ENCODE results near the gene NELFCD.

The NELFCD gene

DNA sequence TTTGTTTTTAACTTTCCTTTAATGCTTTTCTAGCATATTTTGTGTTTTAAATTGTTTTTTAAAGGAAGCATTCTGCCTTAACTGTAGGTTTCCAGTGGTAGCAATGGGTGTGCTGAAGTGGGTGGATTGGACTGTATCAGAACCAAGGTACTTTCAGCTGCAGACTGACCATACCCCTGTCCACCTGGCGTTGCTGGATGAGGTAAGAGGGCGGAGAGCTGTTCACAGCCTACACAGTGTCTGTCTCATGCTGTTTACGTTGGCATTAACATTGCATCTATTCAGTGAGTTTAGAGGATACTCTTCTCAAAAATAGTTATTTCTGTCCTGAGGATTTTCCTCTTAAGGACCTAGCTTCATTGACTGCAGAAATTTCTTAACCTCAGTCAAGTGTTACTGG is 11.9 kb downstream of the NELFCD start:
- Histone ChIP-seq H4K20me1 (ENCODE audit: insufficient read depth, low read length) (no peaks in the 10 kb centered on the region), H2AFZ (ENCODE audit: low read length) (no peak overlapping the region), H3K4me1 (ENCODE audit: low read length) (peaks cover 28% of the 10 kb centered on the region), H3K27me3 (replicated peaks; ENCODE audit: insufficient read depth, low read length) (no peaks in the 10 kb centered on the region), H3F3A (ENCODE audit: insufficient read depth, low read length) (peaks cover 19% of the 10 kb centered on the region), H3K4me2 (ENCODE audit: low read depth, low read length) (peak overlapping the region; percentile 33; the same call in 1 of the 2 replicates), H3K79me2 (ENCODE audit: low read length) (peaks cover 20% of the 10 kb centered on the region), H3K9me3 (replicated peaks; ENCODE audit: insufficient read depth, low read length) (no peaks in the 10 kb centered on the region), H3K9ac (ENCODE audit: low read length) (peak overlapping the region; percentile 12), H3K9me2 (replicated peaks; ENCODE audit: insufficient read depth, low read length) (no peaks in the 10 kb centered on the region), H3K4me3 (ENCODE audit: low read length) (no peak overlapping the region), H3K27ac (ENCODE audit: low read length) (peak overlapping the region; percentile 97), H3K36me3 (replicated peaks; ENCODE audit: insufficient read depth, low read length) (peaks cover 29% of the 10 kb centered on the region)
- no peak for TF ChIP-seq CTCF (IDR thresholded peaks at IDR 0.05; ENCODE audit: low read length)
- no peak for TF ChIP-seq EZH2phosphoT487 (IDR thresholded peaks at IDR 0.05; ENCODE audit: low read length)
- no peak for TF ChIP-seq EZH2 (optimal IDR thresholded peaks at IDR 0.05; ENCODE audit: low read depth, low read length)
- DNase-seq: no peak

GRCh38 chr20:58993332-58994248 is 12.5 kb downstream of the NELFCD start:
- peak overlapping the region; percentile 66; the same call in 1 of the 2 replicates for H3K4me2 ChIP-seq (ENCODE audit: low read depth, low read length)
- H3K79me2 ChIP-seq (ENCODE audit: low read length): peaks cover 13% of the 10 kb centered on the region
- H3F3A ChIP-seq (ENCODE audit: insufficient read depth, low read length): peaks cover 19% of the 10 kb centered on the region
- no peaks in the 10 kb centered on the region for H3K9me3 ChIP-seq (replicated peaks; ENCODE audit: insufficient read depth, low read length)
- H3K27ac ChIP-seq (ENCODE audit: low read length): peak overlapping the region; percentile 97
- DNase-seq: peak; percentile 89
- H3K27me3 ChIP-seq (replicated peaks; ENCODE audit: insufficient read depth, low read length): no peaks in the 10 kb centered on the region
- no peak overlapping the region for H3K4me3 ChIP-seq (ENCODE audit: low read length)
- H3K4me1 ChIP-seq (ENCODE audit: low read length): peaks cover 28% of the 10 kb centered on the region
- no peak overlapping the region for H2AFZ ChIP-seq (ENCODE audit: low read length)
- no peaks in the 10 kb centered on the region for H3K9me2 ChIP-seq (replicated peaks; ENCODE audit: insufficient read depth, low read length)
- peaks cover 29% of the 10 kb centered on the region for H3K36me3 ChIP-seq (replicated peaks; ENCODE audit: insufficient read depth, low read length)
- H3K9ac ChIP-seq (ENCODE audit: low read length): peak overlapping the region; percentile 49
- no peaks in the 10 kb centered on the region for H4K20me1 ChIP-seq (ENCODE audit: insufficient read depth, low read length)
- TF ChIP-seq EZH2 (optimal IDR thresholded peaks at IDR 0.05; ENCODE audit: low read depth, low read length) (no peak), EZH2phosphoT487 (IDR thresholded peaks at IDR 0.05; ENCODE audit: low read length) (no peak), CTCF (IDR thresholded peaks at IDR 0.05; ENCODE audit: low read length) (no peak)

DNA sequence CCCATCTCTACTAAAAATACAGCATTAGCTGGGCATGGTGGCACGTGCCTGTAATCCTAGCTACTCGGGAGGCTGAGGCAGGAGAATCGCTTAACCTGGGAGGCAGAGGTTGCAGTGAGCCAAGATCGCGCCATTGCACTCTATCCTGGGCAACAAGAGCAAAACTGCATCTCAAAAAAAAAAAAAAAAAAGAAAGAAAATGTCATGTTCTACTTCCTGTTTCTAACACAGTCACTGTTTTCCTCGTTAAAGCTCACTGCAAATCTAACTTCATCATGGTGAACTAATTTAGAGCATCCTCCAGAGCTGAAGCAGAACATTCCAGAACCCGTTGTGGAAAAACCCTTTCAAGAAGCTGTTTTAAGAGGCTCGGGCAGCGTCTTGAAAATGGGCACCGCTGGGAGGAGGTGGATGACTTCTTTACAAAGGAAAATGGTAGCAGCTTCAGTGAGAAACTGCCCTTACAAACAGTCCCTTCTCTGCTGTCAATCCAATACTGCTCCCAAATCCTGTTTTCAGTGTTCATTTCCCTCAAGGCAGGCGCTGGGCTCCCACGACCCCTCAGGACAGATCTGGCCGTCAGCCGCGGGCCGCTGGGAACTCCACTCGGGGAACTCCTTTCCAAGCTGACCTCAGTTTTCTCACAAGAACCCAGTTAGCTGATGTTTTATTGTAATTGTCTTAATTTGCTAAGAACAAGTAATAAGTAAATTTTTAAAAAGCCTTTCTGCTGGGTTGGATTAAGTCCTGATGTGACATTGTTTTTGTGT is 13.5 kb downstream of the NELFCD start:
- Histone ChIP-seq H3K4me3 (ENCODE audit: low read length) (no peak overlapping the region), H3K27me3 (replicated peaks; ENCODE audit: insufficient read depth, low read length) (no peaks in the 10 kb centered on the region), H3K9me2 (replicated peaks; ENCODE audit: insufficient read depth, low read length) (no peaks in the 10 kb centered on the region), H2AFZ (ENCODE audit: low read length) (no peak overlapping the region), H3K9me3 (replicated peaks; ENCODE audit: insufficient read depth, low read length) (no peaks in the 10 kb centered on the region), H3K4me2 (ENCODE audit: low read depth, low read length) (no peak overlapping the region; the same call in 1 of the 2 replicates), H4K20me1 (ENCODE audit: insufficient read depth, low read length) (no peaks in the 10 kb centered on the region), H3K36me3 (replicated peaks; ENCODE audit: insufficient read depth, low read length) (peaks cover 20% of the 10 kb centered on the region), H3K4me1 (ENCODE audit: low read length) (peaks cover 28% of the 10 kb centered on the region), H3K27ac (ENCODE audit: low read length) (peak overlapping the region; percentile 97; the same call in 1 of the 2 replicates), H3F3A (ENCODE audit: insufficient read depth, low read length) (peaks cover 19% of the 10 kb centered on the region), H3K9ac (ENCODE audit: low read length) (no peak overlapping the region), H3K79me2 (ENCODE audit: low read length) (peaks cover 5% of the 10 kb centered on the region; the same call in 1 of the 2 replicates)
- no peak for DNase-seq
- TF ChIP-seq EZH2phosphoT487 (IDR thresholded peaks at IDR 0.05; ENCODE audit: low read length) (no peak), EZH2 (optimal IDR thresholded peaks at IDR 0.05; ENCODE audit: low read depth, low read length) (no peak), CTCF (IDR thresholded peaks at IDR 0.05; ENCODE audit: low read length) (no peak)
